ENCODE results near the gene RAB11FIP5.

RAB11FIP5 gene

GRCh38 chr2:73087311-73087710 is 25.4 kb downstream of the RAB11FIP5 start:
- DNase-seq, result no peak

GRCh38 chr2:73085691-73086090 is 27.1 kb downstream of the RAB11FIP5 start:
- peak; percentile 81 to 83 for DNase-seq

GRCh38 chr2:73084971-73085370 is 27.8 kb downstream of the RAB11FIP5 start:
- DNase-seq, result no peak

- no peak for DNase-seq
These were observed 28.6 kb downstream of the RAB11FIP5 start for GRCh38 chr2:73083886-73084800.

- DNase-seq, result no peak
These were observed 30.0 kb downstream of the RAB11FIP5 start for GRCh38 chr2:73082523-73083410.

GRCh38 chr2:73081181-73081671 is 31.5 kb downstream of the RAB11FIP5 start:
- DNase-seq, result no peak

- no peak for DNase-seq
These were observed 32.2 kb downstream of the RAB11FIP5 start for GRCh38 chr2:73080321-73081131.

GRCh38 chr2:73079636-73080035 is 33.1 kb downstream of the RAB11FIP5 start:
- no peak for DNase-seq

GRCh38 chr2:73078457-73079411 is 34.0 kb downstream of the RAB11FIP5 start:
- no peak for DNase-seq

GRCh38 chr2:73077424-73077795 is 35.3 kb downstream of the RAB11FIP5 start:
- DNase-seq, result no peak

- DNase-seq, result no peak
These were observed 35.9 kb downstream of the RAB11FIP5 start for GRCh38 chr2:73076701-73077423.

GRCh38 chr2:73075477-73076373 is 37.0 kb downstream of the RAB11FIP5 start:
- DNase-seq, result no peak

GRCh38 chr2:73074110-73075069 is 38.4 kb downstream of the RAB11FIP5 start:
- DNase-seq, result no peak

- DNase-seq, result no peak
These were observed 40.3 kb downstream of the RAB11FIP5 start for GRCh38 chr2:73072416-73072815.

GRCh38 chr2:73072129-73072395 is 40.7 kb downstream of the RAB11FIP5 start:
- DNase-seq, result peak in 1 of 2 donors; percentile 4

- DNase-seq, result peak; percentile 96 to 97
These were observed 41.2 kb downstream of the RAB11FIP5 start, which contains the start of gene SFXN5 for GRCh38 chr2:73071360-73072128. Gene SFXN5, minus strand, starts transcription at chr2:73071712. Its CDS starts 7 bp downstream, at chr2:73071705.

GRCh38 chr2:73070643-73071359 is 41.9 kb downstream of the RAB11FIP5 start:
- peak; percentile 33 to 34 for DNase-seq

Data from stimulated activated CD4-positive, alpha-beta T cell treated with anti-CD3 and anti-CD28 coated beads, Interleukin-2, amount 100 ng/mL, for 48 hours (primary cell).